Measurements from ENCODE around the gene EDIL3. TPM values are rescaled to one million over a fixed set of nuclear protein-coding genes. Genes with fewer than 3 reads are reported as not detected.

The EDIL3 gene
- total RNA-seq, 4 donors from 2014 or later: 2.8 to 20.6 (median 10.2) TPM

GRCh38 chr5:84265130-84265529 lies 119.5 kb downstream of the EDIL3 start:
- no peaks in the 10 kb centered on the region for H3K4me1 ChIP-seq
- DNase-seq: no peak
- H3K36me3 ChIP-seq: no peaks in the 10 kb centered on the region
- no peak for TF ChIP-seq CTCF (IDR thresholded peaks at IDR 0.05)
- no peaks in the 10 kb centered on the region for H3K27me3 ChIP-seq
- intact Hi-C loops (cut with DNase I): no loop called here
- 53 to 72% methylated on average over 2 of the region's 2 CpGs for WGBS, 2 donors
- no peaks in the 10 kb centered on the region for H3K9me3 ChIP-seq
- no peak overlapping the region for H3K4me3 ChIP-seq
- no peak overlapping the region for H3K27ac ChIP-seq

GRCh38 chr5:84260939-84261338 lies 123.7 kb downstream of the EDIL3 start:
- intact Hi-C loops (cut with DNase I): no loop called here
- WGBS, 2 donors: 81 to 94% methylated on average over 1 of the region's 1 CpG
- TF ChIP-seq POLR2A (IDR thresholded peaks at IDR 0.05): no peak
- no peak for TF ChIP-seq CTCF (IDR thresholded peaks at IDR 0.05)

GRCh38 chr5:84260140-84260539 lies 124.5 kb downstream of the EDIL3 start:
- Histone ChIP-seq H3K36me3 (no peaks in the 10 kb centered on the region), H3K4me3 (no peak overlapping the region), H3K27me3 (no peaks in the 10 kb centered on the region), H3K4me1 (no peaks in the 10 kb centered on the region), H3K27ac (no peak overlapping the region), H3K9me3 (no peaks in the 10 kb centered on the region)
- DNase-seq: no peak
- intact Hi-C loops (cut with DNase I): no loop called here
- WGBS, 2 donors: 61 to 72% methylated on average over 1 of the region's 1 CpG
- no peak for TF ChIP-seq POLR2A (IDR thresholded peaks at IDR 0.05)
- no peak for TF ChIP-seq CTCF (IDR thresholded peaks at IDR 0.05)

More at GRCh38 chr5:84260939-84261338, 123.7 kb downstream of the EDIL3 start:
- Histone ChIP-seq H3K36me3 (no peaks in the 10 kb centered on the region), H3K4me1 (no peaks in the 10 kb centered on the region), H3K9me3 (no peaks in the 10 kb centered on the region), H3K27ac (no peak overlapping the region), H3K4me3 (no peak overlapping the region), H3K27me3 (no peaks in the 10 kb centered on the region)
- no peak for DNase-seq

GRCh38 chr5:84259283-84260045 lies 125.2 kb downstream of the EDIL3 start:
- intact Hi-C loops (cut with DNase I): no loop called here
- TF ChIP-seq POLR2A (IDR thresholded peaks at IDR 0.05) (no peak), CTCF (IDR thresholded peaks at IDR 0.05) (no peak)

GRCh38 chr5:84257061-84257460 lies 127.6 kb downstream of the EDIL3 start:
- Histone ChIP-seq H3K4me1 (no peaks in the 10 kb centered on the region), H3K4me3 (no peak overlapping the region), H3K27me3 (no peaks in the 10 kb centered on the region), H3K9me3 (no peaks in the 10 kb centered on the region), H3K27ac (no peak overlapping the region), H3K36me3 (no peaks in the 10 kb centered on the region)
- DNase-seq: no peak
- intact Hi-C loops (cut with DNase I): no loop called here
- WGBS, 2 donors: 63 to 77% methylated on average over 2 of the region's 2 CpGs
- TF ChIP-seq CTCF (IDR thresholded peaks at IDR 0.05): no peak
- TF ChIP-seq POLR2A (IDR thresholded peaks at IDR 0.05): no peak

More at GRCh38 chr5:84259283-84260045, 125.2 kb downstream of the EDIL3 start:
- Histone ChIP-seq H3K27ac (no peak overlapping the region), H3K4me3 (no peak overlapping the region), H3K4me1 (no peaks in the 10 kb centered on the region), H3K36me3 (no peaks in the 10 kb centered on the region), H3K27me3 (no peaks in the 10 kb centered on the region), H3K9me3 (no peaks in the 10 kb centered on the region)
- 44 to 45% methylated on average over 4 of the region's 4 CpGs for WGBS, 2 donors
- DNase-seq: no peak

Measured in esophagus squamous epithelium (tissue), 5 donors.